ENCODE measurements around the gene ZNF469.

- TF ChIP-seq, protein P1, sequence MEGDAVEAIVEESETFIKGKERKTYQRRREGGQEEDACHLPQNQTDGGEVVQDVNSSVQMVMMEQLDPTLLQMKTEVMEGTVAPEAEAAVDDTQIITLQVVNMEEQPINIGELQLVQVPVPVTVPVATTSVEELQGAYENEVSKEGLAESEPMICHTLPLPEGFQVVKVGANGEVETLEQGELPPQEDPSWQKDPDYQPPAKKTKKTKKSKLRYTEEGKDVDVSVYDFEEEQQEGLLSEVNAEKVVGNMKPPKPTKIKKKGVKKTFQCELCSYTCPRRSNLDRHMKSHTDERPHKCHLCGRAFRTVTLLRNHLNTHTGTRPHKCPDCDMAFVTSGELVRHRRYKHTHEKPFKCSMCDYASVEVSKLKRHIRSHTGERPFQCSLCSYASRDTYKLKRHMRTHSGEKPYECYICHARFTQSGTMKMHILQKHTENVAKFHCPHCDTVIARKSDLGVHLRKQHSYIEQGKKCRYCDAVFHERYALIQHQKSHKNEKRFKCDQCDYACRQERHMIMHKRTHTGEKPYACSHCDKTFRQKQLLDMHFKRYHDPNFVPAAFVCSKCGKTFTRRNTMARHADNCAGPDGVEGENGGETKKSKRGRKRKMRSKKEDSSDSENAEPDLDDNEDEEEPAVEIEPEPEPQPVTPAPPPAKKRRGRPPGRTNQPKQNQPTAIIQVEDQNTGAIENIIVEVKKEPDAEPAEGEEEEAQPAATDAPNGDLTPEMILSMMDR (conservative IDR thresholded peaks at IDR 0.05 in 1 of 2, IDR thresholded peaks at IDR 0.05 in 1 of 2; ENCODE audit: extremely low read depth in 1 of 2, insufficient read depth in 1 of 2, low read depth in 1 of 2, low read length in 2 of 2), result no peak
- TF ChIP-seq EZH2 (IDR thresholded peaks at IDR 0.05; ENCODE audit: borderline replicate concordance, low read length), result no peak
These were observed 2.7 kb upstream of the ZNF469 start for GRCh38 chr16:88380099-88380498.

All from mammary epithelial cell (primary cell).